HG02588 (cell line): ENCODE results near the gene AP1B1.
"Not testable (repeated sequence)": the region's sequence is repeated elsewhere in the genome, so short reads cannot be mapped to it uniquely, and the experiment has no call there.

Source experiments
- ATAC-seq: cut with Tn5 transposase; IDR thresholded peaks from one replicate; pipeline ENCODE4 v1.9.1; 2021; ENCODE audit warnings: mild to moderate bottlenecking, moderate library complexity; ENCODE audit not compliant: unreplicated experiment

Gene AP1B1

DNA sequence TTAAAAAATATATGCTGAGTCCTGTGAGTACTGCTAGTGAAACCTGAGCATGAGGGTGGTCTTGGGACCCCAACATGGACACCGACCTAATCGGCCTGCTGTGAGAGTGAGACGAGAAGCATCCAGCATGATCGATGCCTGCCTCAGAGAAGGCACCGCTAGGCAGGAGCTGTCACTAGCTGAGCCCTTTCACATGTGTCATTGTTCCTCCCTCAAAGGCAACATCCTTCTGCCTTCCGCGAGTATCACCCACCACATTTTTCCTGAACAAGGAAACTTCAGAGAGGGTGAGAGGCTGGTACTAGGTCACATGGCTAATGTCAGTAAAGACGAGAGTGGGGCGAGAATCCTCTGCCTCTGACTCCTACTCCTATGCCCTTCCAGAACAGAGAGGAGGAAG, 35.6 kb downstream of the AP1B1 start:
- no peak for ATAC-seq

DNA sequence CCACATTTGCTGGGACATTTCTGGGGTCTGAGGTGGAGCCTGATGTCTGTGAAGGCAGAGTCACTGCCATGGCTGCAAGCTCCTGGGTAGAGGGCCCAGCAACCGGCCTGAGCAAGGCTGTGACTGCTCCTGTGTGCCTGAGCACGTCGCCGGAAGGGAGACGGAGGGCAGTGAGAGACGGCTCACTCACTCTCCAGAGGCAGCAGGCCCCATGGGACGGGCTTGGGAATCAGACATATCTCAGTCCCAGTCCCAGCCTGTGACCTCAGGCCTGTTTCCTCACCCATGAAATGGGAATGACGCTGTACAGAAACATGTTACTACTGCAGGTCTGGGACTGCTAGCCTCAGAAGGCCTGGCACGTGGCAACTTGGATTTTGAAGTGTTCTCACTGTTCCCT, 36.5 kb downstream of the AP1B1 start:
- no peak for ATAC-seq

DNA sequence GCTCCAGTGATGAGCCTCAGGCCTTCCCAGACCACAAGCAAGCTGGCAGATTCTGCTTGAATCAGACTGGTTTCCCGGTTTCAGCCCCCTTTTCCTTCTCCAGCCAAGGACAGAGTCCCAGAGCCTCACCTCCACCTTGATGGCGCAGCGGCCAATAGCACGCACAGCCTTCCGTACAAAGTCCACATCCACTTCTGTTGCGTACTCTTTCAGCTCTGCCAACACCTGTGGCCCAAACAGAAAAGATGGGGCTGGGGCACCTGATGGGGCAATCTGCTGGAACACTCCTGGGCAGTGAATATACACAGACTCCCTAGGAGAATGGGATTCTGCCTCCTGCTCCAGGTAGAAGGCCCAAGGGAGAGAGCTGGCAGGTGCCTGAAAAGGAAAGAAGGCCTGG, 37.3 kb downstream of the AP1B1 start:
- no peak for ATAC-seq

DNA sequence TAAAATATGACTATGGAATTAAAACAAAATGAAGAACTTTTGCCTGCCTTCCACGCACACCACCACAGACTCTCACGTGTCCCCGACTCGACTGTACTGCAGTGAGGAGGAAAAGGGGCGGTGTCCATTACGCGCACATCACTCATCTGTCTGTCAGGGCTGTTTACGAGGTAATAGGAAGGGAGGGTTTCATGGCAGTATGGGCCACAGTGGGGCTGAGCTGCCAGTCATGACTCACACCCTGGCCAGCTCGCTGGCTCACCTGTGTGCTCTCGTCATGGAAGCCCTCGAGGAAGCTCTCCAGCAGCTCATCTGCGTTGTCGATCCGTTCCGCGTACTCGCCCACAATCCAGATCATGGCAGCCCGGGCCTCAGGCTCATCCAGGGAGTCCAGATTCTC, 39.4 kb downstream of the AP1B1 start:
- no peak for ATAC-seq

DNA sequence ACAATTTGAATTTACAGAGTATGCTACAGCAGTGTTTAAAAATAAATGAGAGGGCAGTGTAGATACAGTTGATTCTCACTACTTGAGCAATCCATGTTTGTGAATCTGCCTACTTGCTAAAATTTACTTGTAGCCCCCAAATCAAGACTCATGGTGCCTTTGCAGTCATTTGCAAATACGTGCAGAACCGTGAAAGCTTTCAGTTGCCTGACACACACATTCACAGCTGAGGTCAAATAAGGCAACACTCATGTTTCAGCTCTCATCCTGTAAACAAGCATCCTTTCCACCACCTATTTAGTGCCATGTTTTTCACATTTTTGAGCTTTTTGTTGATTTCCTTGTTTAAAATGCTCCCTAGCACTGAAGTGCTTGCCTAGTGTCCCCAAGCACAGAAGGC, 40.3 kb downstream of the AP1B1 start:
- no peak for ATAC-seq

DNA sequence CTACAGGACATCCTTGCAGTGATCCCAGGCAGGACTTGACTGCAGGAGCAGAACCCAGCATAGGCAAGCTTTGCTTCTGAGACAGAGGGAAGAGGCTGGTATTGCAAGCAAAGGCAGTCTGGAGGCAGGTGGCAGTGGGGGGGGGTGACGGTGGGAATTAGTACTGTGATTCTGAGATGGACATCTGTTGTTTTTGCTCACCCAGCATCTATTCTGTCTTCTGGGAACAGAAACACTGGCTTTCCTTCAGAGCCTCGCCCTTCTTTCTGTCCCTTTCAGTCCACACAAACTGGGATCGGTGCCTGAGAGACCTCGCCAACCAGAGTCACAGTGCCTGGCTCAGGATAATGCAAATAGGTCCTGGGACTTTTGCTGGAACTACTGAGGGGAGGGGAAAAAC, 41.7 kb downstream of the AP1B1 start:
- ATAC-seq, result no peak

DNA sequence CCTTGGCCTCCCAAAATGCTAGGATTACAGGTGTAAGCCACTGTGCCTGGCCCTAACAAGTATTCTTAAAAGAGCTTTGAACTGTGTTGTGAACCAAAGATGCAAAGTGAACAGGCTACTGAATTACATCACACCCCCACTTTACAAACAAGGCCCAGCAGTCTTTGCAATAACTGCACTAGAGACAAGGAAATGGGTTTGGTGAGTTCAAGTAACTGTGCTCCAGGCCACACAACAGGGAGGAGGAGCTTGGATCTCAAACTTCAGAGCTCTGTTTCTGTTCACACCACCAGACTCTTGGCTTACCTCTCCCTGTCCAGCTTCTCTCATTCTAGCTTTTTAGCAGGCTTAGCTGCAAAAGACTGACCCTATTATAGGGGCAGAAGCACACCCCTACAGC, 42.4 kb downstream of the AP1B1 start:
- ATAC-seq, result no peak

DNA sequence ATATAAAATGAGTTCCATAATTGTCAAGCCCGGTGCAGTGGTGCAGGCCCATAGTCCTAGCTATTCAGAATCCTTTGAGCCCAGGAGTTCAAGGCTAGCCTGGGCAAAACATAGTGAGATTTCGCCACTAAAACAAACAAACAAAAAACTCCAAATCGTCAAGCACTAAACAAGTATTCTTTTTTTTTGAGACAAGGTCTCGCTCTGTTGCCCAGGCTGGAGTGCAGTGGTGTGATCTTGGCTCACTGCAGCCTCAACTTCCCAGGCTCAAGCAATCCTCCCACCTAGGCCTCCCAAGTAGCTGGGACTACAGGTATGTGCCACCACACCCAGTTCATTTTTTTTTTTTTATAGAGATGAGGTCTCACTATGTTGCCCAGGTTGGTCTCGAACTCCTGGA, 43.5 kb downstream of the AP1B1 start:
- not testable (repeated sequence) for ATAC-seq

DNA sequence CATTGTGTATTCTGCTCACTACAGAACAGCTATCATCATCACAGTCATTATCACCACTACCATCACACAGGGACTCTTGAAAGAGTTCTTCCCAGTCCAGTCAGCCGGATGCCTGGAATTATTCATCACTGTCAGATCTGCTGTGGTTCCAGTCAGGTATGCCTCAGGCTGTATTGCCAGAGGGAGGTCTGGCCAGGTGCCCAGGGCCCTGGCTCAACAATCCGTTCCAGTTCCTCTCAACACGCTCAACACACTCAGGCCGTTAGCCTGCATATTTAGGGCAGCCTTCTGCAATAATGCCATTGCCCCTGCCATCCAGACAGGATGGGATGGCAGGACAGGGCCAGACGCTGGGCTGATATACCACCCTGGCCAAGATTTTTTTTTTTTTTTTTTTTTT, 44.2 kb downstream of the AP1B1 start:
- no peak for ATAC-seq

DNA sequence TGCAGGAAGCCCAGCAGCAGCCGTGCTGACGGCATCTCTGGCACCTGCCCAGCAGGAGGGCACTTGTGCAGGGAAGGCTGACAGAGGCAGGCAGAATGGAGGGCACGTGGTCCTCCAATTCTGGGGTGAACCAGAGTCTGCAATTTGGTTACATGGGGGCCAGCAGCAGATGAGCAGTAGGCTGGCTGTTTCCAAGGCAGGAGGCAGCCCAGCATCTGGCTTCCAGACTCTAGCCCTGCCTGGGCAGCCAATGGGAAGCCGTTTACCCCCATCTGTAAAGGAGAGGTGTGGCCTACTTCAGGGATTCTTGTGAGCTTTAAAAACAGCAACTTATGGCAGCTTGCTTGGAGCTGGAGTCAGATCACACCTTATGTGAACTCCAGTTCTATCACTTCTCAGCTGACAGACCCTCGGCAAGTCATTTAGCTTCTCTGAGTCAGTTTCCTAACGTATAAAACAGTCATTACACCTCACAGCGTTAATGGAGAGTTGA, 45.0 kb downstream of the AP1B1 start:
- ATAC-seq, result no peak

DNA sequence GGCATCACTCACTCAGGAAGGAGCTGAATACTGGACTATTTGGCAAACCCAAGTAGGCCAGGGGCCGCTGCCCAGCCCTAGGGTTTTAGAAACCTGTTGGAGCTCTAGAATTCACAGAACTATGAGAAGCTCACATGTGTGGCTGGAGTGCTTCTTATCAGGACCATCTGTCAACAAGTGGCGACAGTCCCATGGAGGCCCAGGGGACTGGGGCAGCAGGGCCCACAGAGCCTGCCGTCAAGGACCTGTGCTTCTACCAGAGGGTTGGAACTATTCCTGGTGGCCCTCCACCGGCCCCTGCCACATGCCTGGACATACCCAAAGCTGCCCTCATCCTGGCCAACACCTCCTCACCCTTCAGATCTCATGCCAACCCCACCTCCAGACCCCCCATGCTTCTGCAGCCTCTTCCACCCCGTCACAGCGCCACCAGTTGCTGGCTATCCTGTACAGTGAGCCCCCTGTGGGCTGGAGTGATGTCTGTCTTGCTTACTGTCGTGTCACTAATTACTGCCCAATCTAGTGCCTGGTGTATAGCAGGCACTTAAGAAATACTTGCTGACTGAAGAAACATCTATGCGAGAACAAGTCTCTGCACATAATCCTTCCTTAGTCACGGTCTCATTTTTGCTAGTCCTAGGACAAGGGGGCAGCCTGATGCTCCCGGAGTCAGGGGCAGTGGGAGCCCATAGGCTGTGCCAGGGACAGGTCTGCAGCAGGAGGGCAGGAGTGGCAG, 45.6 kb downstream of the AP1B1 start:
- ATAC-seq, result no peak

DNA sequence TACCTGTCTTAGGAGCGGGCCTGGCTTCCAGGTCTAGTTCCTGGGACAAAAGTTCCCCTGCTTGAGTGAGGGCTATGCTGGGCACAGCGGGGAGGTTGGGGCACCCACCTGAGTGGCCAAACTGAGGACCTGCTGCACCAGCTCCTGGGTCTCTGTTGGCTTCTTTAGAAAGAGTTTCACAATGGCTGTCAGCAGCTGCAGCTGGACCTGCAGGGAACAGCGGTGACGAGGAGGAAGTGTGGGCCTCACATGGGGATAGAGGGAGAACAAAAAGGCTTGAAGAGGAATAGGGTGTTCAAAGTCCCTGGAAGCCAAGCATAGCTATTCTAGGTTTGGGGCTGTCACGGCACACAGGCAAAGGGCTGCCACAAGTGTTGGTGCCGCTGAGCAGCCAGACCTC, 46.2 kb downstream of the AP1B1 start:
- ATAC-seq, result no peak

DNA sequence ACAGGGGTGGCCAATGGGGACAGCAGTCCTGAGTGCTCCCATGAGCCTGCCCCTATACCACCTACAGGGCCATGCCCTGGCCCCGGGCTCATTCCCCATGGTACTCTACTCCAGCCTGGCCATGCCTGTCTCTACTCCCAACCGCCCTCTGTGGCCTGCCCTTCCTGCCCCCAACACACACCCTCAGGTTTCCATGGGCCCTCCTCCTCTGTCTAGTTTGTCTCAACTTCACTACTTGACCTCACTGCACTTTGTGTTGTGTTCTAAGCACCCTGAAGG, 46.6 kb downstream of the AP1B1 start:
- no peak for ATAC-seq

DNA sequence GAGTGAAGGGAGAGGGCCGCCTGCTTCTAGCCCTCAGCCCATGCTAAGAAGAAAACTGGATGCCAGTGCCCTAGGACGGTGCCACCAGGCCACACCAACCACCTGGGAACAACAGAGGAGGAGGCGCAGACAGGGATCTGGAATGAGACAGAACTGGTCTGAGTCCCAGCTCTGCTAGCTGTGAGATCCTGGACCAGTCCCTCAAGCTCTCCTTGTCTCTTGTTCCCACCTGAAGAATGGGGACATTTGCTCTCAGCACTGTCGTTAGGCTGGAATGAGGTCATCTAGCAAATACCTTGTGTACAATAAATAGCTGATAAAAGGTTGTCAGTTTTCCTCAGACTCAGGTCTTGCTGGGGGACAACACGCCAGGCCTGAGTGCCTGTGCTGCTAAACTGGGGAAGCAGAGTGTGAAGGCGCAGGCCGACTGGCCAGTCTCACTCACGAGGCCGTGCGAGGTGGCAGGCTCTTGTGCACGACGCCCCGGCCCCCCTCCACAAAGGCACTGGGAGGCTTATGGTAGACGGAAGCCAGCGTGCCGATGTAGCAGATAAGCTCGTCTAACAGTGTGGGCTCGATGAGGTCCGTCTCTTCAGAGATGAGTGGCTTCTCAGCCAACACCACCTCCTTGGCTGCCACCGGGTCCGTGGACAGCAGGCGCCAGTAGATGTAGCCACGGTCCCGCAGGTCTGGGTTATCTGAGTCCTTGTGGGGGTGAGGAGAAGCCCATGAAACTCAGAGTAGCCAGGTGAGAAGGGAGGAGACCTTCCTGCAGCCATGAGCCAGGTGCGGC, 47.1 kb downstream of the AP1B1 start:
- no peak for ATAC-seq

DNA sequence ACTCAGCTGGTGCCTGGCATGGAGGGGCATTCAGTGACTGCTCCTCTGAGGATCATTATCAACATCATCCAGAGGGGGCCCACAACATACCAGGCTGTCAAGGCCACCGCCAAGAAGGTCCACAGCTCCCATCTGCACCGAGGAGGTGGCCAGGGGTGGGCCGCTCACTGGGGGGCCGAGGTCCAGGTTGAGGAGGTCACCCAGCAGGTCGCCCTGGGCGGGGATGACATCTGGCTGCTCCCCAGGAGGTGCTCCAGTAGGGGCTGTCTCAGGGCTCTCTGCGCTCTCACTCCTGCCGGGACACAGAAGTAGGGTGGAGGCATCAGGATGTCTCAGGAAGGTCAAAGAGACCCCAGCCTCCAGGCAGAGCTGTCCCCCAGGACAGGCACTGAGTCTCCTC, 47.8 kb downstream of the AP1B1 start:
- no peak for ATAC-seq

DNA sequence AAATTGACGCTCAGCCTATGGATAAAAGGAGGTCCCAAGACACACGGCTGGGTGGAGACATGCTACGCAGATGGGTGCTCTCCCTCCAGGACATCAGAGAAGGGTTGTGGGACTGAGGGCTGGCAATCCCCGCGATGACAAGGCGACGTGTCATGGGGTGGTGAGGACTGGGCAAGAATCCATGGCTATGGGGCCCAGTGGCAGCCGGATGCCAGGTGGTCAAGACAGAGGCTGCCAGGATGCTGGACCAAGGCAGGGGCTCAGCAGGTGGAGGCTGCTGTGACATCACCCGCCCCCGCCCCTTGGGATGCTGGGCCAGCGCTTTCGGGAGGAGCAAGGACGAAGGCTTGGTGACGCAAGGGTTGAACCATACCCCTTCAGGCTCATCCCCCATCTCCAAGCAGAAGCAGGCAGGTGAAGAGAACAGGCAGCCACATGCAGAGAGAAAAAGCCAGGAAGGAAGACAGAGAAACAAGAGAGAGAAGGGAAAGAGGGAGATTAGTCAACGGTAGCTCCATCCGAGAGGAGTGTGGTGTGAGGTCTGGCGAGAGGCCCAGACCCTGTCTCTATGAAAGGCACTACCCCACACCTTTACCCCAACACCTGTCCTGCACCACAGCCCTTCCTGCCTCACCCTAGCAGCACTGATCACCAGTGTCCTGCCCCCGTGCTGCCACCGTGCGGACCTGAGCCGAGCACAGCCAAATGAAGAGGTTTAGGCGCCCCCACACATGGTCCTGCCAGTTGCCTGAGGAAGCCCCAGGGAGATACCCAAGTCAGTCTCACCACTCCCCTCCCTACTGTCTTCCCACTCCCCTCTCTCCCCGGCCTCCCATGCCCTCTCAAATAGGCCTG, 48.8 kb downstream of the AP1B1 start:
- ATAC-seq, result no peak

DNA sequence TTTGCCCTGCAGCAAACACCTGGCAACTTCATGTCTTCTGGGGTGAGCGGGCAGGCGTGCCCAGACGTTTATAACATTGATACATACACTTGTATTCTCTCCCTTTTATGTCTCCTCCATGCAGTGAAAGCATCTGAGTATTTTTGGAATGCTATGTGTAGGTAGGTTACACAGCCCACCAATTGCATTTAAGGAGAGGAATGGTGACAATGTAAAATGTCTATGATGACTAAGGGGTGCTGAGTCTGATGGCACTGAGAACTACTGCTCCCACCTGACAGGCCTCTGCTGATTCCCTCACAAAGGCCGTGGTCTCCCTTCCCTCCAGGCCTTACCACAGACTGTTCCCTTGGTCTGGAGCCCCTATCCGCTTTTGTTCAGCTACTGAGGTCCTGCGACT, 50.0 kb downstream of the AP1B1 start:
- ATAC-seq, result no peak

DNA sequence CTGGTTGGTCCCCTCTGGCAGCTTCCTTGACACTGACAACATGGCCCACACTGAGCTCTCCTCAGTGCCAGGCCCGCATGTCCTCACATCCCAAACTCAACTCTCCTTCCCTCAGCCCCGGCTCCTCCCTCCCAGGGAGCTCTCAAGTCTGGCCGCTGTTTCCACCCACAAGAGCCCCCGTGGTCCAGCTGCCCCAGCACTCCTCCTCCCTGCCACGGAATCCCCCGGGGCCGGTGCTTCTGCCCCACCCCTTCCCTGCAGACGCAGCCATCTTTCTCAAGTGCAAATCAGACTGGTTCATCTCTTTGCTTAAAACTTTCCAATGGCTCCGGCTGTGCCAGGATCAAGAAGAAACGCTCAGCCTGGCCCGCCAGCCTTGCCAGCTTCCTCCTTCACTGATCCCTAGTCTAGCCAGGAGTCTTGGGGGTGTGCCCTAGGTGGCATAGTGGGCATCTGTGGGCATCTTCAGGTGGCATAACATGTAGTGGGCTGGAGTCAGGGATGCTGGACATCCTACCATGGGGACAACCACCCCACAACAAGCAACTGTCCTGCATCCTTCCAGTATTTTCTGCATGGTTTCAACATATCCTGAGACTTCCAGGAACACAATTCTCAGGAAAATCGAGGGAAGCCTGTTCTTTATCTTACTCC, 50.6 kb downstream of the AP1B1 start:
- no peak for ATAC-seq

DNA sequence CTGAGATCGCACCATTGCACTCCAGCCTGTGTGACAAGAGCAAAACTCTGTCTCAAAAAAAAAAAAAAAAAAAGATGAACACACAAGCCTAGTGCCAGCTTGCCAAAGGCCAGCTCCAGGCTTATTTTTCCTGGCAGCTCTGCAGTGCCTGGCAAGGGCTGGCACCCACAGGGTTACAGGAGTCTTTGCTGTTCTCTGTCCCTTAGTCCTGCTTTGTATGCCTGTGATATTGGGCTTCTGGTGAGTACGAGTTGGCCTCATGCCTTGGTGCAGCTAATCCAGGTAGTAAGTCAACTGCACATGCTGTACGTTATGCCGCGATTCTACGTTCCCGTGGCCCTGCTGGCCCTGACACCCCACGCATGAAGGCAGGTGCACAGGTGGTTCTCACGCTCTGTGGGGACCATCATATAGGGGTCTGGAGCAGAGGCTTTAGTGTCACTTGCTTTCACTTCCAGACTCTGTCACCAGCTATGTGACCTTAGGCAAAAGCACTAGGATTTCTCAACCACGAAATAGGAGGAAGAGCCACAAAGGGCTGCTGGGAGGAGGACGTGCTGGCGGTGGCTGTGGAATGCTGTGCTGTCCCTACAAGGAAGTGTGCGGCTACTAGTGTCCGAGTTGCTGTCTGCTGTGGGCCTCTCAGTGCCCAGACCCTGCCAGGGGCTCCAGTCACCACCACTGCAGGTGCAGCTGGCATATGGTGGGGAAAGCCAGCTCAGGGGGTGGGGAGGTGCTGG, 51.4 kb downstream of the AP1B1 start:
- ATAC-seq, result no peak

DNA sequence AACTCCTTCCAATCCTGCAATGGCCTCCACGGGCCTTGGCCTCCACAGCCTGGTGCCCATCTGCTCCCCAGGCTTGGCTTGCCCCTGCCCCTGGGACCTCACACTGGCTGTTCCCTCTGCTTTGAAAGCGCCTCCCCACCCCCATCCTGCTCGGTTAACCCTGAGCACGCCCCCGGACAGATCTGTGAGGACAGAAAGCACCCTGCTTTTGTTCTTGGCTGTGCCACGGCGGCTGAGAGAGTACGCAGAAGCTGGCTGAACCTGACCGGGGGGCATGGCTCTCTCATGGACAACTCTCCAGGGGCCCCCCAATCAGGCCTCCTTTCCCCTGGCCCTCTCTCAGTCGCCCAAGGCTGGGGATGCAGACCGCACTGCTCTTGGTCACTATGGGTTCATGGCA, 52.7 kb downstream of the AP1B1 start:
- no peak for ATAC-seq
